ENCODE results near the gene PSME4.

DNA sequence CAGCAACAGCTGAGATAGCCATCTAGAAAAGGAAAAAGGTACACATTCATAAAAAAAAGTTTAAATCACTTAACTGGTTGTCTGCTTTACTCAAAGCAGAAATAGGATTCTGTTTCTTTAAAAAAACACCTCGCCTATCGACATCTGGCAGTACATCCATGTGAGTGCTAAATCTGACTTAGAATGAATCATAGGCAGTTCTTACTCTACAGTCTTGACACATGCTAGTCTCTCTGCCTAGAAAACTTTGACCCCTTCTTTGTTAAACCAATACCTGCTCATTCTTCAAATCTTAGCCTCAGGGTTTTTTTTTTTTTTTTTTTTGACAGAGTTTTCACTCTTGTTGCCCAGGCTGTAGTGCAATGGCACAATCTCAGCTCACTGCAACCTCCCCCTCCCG, 73.9 kb downstream of the PSME4 start:
- no peak for TF ChIP-seq EZH2phosphoT487 (IDR thresholded peaks at IDR 0.05; ENCODE audit: unreplicated experiment)
- no peak for TF ChIP-seq POLR2AphosphoS5 (IDR thresholded peaks at IDR 0.05; ENCODE audit: low read depth)
- TF ChIP-seq, protein P1, sequence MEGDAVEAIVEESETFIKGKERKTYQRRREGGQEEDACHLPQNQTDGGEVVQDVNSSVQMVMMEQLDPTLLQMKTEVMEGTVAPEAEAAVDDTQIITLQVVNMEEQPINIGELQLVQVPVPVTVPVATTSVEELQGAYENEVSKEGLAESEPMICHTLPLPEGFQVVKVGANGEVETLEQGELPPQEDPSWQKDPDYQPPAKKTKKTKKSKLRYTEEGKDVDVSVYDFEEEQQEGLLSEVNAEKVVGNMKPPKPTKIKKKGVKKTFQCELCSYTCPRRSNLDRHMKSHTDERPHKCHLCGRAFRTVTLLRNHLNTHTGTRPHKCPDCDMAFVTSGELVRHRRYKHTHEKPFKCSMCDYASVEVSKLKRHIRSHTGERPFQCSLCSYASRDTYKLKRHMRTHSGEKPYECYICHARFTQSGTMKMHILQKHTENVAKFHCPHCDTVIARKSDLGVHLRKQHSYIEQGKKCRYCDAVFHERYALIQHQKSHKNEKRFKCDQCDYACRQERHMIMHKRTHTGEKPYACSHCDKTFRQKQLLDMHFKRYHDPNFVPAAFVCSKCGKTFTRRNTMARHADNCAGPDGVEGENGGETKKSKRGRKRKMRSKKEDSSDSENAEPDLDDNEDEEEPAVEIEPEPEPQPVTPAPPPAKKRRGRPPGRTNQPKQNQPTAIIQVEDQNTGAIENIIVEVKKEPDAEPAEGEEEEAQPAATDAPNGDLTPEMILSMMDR (conservative IDR thresholded peaks at IDR 0.05; ENCODE audit: low read depth in 2 of 2): no peak
- TF ChIP-seq EZH2 (IDR thresholded peaks at IDR 0.05; ENCODE audit: low read depth, unreplicated experiment): no peak
- no peak for TF ChIP-seq ZNF331 (CRISPR knock-in tag; IDR thresholded peaks at IDR 0.05; ENCODE audit: low read depth)
- no peak for TF ChIP-seq ZNF114 (CRISPR knock-in tag; IDR thresholded peaks at IDR 0.05)
- TF ChIP-seq, protein P2, sequence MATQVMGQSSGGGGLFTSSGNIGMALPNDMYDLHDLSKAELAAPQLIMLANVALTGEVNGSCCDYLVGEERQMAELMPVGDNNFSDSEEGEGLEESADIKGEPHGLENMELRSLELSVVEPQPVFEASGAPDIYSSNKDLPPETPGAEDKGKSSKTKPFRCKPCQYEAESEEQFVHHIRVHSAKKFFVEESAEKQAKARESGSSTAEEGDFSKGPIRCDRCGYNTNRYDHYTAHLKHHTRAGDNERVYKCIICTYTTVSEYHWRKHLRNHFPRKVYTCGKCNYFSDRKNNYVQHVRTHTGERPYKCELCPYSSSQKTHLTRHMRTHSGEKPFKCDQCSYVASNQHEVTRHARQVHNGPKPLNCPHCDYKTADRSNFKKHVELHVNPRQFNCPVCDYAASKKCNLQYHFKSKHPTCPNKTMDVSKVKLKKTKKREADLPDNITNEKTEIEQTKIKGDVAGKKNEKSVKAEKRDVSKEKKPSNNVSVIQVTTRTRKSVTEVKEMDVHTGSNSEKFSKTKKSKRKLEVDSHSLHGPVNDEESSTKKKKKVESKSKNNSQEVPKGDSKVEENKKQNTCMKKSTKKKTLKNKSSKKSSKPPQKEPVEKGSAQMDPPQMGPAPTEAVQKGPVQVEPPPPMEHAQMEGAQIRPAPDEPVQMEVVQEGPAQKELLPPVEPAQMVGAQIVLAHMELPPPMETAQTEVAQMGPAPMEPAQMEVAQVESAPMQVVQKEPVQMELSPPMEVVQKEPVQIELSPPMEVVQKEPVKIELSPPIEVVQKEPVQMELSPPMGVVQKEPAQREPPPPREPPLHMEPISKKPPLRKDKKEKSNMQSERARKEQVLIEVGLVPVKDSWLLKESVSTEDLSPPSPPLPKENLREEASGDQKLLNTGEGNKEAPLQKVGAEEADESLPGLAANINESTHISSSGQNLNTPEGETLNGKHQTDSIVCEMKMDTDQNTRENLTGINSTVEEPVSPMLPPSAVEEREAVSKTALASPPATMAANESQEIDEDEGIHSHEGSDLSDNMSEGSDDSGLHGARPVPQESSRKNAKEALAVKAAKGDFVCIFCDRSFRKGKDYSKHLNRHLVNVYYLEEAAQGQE (IDR thresholded peaks at IDR 0.05; ENCODE audit: unreplicated experiment): no peak
- TF ChIP-seq JUNB (IDR thresholded peaks at IDR 0.05; ENCODE audit: unreplicated experiment): no peak
- TF ChIP-seq, protein P3, sequence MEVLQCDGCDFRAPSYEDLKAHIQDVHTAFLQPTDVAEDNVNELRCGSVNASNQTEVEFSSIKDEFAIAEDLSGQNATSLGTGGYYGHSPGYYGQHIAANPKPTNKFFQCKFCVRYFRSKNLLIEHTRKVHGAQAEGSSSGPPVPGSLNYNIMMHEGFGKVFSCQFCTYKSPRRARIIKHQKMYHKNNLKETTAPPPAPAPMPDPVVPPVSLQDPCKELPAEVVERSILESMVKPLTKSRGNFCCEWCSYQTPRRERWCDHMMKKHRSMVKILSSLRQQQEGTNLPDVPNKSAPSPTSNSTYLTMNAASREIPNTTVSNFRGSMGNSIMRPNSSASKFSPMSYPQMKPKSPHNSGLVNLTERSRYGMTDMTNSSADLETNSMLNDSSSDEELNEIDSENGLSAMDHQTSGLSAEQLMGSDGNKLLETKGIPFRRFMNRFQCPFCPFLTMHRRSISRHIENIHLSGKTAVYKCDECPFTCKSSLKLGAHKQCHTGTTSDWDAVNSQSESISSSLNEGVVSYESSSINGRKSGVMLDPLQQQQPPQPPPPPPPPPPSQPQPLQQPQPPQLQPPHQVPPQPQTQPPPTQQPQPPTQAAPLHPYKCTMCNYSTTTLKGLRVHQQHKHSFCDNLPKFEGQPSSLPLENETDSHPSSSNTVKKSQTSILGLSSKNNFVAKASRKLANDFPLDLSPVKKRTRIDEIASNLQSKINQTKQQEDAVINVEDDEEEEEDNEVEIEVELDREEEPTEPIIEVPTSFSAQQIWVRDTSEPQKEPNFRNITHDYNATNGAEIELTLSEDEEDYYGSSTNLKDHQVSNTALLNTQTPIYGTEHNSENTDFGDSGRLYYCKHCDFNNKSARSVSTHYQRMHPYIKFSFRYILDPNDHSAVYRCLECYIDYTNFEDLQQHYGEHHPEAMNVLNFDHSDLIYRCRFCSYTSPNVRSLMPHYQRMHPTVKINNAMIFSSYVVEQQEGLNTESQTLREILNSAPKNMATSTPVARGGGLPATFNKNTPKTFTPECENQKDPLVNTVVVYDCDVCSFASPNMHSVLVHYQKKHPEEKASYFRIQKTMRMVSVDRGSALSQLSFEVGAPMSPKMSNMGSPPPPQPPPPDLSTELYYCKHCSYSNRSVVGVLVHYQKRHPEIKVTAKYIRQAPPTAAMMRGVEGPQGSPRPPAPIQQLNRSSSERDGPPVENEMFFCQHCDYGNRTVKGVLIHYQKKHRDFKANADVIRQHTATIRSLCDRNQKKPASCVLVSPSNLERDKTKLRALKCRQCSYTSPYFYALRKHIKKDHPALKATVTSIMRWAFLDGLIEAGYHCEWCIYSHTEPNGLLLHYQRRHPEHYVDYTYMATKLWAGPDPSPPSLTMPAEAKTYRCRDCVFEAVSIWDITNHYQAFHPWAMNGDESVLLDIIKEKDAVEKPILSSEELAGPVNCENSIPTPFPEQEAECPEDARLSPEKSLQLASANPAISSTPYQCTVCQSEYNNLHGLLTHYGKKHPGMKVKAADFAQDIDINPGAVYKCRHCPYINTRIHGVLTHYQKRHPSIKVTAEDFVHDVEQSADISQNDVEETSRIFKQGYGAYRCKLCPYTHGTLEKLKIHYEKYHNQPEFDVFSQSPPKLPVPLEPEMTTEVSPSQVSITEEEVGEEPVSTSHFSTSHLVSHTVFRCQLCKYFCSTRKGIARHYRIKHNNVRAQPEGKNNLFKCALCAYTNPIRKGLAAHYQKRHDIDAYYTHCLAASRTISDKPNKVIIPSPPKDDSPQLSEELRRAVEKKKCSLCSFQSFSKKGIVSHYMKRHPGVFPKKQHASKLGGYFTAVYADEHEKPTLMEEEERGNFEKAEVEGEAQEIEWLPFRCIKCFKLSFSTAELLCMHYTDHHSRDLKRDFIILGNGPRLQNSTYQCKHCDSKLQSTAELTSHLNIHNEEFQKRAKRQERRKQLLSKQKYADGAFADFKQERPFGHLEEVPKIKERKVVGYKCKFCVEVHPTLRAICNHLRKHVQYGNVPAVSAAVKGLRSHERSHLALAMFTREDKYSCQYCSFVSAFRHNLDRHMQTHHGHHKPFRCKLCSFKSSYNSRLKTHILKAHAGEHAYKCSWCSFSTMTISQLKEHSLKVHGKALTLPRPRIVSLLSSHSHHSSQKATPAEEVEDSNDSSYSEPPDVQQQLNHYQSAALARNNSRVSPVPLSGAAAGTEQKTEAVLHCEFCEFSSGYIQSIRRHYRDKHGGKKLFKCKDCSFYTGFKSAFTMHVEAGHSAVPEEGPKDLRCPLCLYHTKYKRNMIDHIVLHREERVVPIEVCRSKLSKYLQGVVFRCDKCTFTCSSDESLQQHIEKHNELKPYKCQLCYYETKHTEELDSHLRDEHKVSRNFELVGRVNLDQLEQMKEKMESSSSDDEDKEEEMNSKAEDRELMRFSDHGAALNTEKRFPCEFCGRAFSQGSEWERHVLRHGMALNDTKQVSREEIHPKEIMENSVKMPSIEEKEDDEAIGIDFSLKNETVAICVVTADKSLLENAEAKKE (CRISPR knock-in tag; IDR thresholded peaks at IDR 0.05): no peak
- TF ChIP-seq CREB1 (CRISPR knock-in tag; IDR thresholded peaks at IDR 0.05; ENCODE audit: low read depth): no peak
- no peak for TF ChIP-seq STAT1 (IDR thresholded peaks at IDR 0.05; ENCODE audit: unreplicated experiment)
- TF ChIP-seq, protein P4, sequence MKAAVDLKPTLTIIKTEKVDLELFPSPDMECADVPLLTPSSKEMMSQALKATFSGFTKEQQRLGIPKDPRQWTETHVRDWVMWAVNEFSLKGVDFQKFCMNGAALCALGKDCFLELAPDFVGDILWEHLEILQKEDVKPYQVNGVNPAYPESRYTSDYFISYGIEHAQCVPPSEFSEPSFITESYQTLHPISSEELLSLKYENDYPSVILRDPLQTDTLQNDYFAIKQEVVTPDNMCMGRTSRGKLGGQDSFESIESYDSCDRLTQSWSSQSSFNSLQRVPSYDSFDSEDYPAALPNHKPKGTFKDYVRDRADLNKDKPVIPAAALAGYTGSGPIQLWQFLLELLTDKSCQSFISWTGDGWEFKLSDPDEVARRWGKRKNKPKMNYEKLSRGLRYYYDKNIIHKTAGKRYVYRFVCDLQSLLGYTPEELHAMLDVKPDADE (IDR thresholded peaks at IDR 0.05): no peak

All from GM23338 (cell line).